ENCODE measurements around the gene MRPS14. TPM values are rescaled to one million over a fixed set of nuclear protein-coding genes. Genes with fewer than 3 reads are reported as not detected.
A peak's percentile ranks its signal among the peaks of the same experiment; 100 is the strongest.
"Not testable (repeated sequence)": the region's sequence is repeated elsewhere in the genome, so short reads cannot be mapped to it uniquely, and the experiment has no call there.

MRPS14 gene
- polyA plus RNA-seq (ENCODE audit: insufficient read length in 3 of 3), result 10 to 100 TPM; 51.2 to 55.9 (median 53.1) TPM

DNA sequence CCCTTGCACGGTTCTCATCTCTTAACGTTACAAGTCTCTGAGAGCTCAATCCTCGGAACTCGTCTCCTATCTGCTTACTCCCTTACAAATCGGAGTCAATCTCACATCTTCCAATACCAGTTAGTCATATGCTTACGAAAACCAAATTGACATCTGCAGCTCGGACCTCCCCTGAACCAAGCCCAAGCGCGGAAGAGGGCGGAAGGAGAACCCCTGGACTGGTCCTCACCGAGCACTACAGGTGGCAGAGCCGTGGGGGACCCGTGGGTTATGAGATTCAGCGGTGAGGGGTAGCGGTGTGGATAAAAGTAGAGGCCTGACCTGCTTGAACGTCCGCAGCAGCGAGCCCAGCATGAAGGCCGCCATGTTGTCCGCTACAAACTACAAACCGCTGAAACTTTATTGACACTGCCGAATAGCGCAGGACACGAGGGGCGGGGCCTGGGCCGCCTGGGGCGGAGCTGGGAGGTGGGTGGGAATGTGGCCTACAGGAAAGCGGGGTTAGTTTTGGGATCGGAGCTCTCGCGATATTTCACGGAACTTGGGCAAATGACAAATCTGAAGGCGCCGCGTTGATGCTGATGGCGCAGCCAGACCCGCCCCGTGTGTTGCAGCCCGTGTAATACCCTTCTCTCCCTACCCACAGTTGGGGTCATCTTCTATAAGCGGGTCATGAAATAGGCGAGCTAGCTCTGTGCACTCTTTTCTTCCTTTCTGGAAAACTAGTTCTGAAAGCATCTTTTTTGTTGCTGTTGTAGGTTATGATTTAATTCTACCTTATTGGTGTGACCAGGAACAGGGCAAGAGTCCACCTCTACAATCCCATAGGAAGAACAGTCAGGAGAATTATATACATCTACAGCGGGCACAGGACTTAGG lies at the start of gene MRPS14:
Gene MRPS14 (minus strand): TSS at position 383 of the 879 bp plus-strand sequence. CDS start 17 bp downstream, at position 366.
- DNase-seq (ENCODE audit: low read depth in 3 of 3, low spot score in 2 of 3), result peak; percentile 95 to 98 (median 97)

DNA sequence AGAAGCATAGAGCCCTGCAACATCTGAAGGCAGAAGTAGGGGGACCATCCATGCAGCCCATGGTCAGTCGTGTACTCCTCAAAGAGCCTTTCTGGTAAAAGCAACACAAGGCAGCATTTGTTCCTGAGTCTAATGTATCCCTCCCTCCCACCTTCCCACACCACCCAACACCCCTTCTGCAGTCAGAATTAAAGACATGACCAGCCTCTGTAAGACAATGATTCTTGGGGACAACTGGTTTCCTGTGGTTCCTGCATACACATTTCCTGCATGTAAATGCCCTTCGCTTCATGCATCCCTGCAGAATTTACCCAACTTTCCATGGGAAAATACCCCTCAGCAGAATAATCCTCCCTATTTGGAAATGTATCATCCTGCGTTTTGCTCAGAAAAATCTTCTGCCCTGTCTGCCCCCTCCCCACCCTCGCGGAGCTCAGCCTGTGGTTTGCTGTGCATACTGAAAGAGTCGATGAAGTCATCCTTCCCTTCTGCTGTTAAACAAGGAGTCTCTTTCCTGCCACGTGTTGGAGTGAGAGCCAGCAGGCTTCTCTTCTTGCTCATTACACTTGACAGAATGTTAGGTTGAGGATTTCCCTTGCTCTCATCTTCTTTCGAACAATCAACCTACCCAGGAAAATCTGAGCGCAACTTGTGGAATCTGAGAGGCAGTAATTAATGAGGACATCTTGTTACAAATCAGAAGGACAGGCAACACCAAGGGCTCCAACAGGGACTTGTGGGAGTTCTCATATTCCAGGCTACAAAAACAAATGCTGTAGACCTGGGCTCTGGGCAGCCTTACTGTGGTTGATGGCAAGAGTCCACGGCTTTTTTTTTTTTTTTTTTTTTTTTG lies 49.1 kb upstream of the MRPS14 start:
- peak; percentile 60 to 64 (median 60) for DNase-seq (ENCODE audit: low read depth in 3 of 3, low spot score in 2 of 3)

GRCh38 chr1:175071276-175071943 lies 48.2 kb upstream of the MRPS14 start:
- no peak for DNase-seq (ENCODE audit: low read depth in 3 of 3, low spot score in 2 of 3)

DNA sequence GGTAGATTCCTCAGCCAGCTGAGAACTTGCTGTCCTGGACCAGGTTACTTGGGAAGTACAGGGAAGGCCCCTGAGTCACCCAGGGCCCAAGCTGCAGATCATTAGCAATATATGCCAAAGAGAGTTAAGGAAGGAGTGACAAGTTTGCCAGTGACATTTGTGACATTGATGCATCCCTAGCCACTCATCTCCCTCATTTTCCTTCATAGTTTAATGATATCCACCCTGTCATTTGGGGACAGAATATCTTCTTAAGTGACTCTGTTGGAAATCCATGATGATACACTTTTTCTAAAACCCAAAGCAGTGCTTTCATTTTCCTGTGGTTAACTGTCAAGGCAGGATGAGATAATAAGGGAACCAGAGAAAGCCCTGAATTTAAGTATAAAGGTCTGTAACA lies 47.6 kb upstream of the MRPS14 start:
- no peak for DNase-seq (ENCODE audit: low read depth in 3 of 3, low spot score in 2 of 3)

GRCh38 chr1:175067362-175068106 lies 44.3 kb upstream of the MRPS14 start, which contains the start of gene TNN:
Gene TNN, plus strand, starts transcription at chr1:175067833. Its CDS starts 9,586 bp downstream, at chr1:175077419.
- DNase-seq (ENCODE audit: low read depth in 3 of 3, low spot score in 2 of 3), result no peak

- no peak for DNase-seq (ENCODE audit: low read depth in 3 of 3, low spot score in 2 of 3)
These were observed 39.6 kb upstream of the MRPS14 start for GRCh38 chr1:175062858-175063257.

- no peak for DNase-seq (ENCODE audit: low read depth in 3 of 3, low spot score in 2 of 3)
These were observed 39.1 kb upstream of the MRPS14 start for GRCh38 chr1:175062339-175062738.

DNA sequence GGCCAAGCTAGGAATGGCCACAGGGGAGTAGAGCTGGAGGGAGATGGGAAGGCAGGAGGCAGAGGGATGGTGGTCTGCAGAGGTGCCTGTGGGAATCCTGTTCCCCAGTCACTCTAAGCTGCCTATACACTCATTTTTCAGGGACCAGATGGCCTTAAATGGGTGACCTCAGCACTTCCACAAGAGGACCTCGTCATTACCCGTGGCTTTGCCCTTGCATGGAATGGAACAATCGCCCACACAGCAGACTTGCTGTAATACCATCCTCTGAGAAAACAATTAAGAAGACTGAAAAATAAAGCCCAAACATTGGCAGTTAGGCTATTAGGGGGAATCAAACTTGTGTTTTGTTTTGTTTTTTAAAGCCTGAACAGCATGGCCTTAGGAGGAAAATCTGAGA lies 31.5 kb upstream of the MRPS14 start:
- DNase-seq (ENCODE audit: low read depth in 3 of 3, low spot score in 2 of 3), result no peak

DNA sequence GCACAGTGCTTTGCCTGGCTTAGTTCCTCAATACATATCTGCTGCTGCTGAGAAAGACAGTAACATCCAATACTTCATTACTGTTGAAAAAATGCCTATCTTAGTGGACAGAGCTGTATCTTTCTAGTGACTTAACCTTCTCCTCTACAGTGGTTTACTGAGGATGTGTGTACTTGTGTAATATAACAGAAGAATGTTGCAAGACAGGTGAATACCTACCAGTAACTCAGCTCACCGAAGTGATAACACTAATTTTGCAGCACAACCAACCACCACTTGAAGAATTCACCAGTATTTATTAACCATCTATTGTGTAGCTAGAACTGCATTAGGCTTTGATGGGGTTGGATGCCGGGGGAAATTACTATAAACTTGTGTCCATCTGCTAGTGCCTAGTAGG lies 27.8 kb upstream of the MRPS14 start:
- no peak for DNase-seq (ENCODE audit: low read depth in 3 of 3, low spot score in 2 of 3)

DNA sequence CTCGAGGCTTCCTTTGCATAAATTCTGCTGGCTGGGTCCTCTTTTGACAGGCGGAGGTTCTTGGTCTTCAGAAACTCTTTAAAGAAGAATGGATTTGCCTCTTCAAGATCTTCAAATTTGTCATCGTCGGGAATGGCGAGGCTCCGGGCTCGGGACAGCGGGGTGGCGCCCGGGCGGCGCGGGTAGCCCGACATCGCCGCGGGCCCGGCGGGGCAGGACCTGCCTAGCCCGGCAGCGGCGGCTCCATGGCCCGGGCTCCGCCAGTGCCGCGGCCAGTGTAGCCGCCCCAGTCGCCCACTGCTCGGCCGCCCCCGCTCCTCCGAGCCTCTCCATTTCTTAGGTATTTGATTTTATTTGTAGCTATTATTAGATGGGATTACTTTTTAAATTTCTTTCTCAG lies 22.3 kb upstream of the MRPS14 start:
- no peak for DNase-seq (ENCODE audit: low read depth in 3 of 3, low spot score in 2 of 3)

DNA sequence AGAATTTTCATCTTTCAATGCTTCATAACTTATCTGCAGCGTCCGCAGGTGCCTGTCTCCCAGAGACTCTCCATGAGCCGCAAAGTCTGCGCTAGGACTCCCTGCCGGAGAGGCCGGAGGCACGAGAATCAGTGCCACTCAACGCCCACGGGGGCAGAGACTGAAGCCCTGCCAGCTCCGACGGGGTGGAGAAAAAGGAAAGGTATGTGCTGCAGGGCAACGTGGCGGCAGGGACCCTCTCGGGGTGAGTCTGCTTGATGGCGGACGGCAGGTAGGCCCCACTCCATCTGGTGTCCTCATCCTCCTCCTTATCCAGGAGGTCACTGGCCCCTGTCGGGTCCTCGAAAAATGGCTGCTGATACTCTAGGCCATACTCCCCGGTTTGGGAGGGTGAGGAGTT lies 21.9 kb upstream of the MRPS14 start:
- DNase-seq (ENCODE audit: low read depth in 3 of 3, low spot score in 2 of 3), result no peak

- DNase-seq (ENCODE audit: low read depth in 3 of 3, low spot score in 2 of 3), result not testable (repeated sequence)
These were observed 21.4 kb upstream of the MRPS14 start for GRCh38 chr1:175044591-175044990.

DNA sequence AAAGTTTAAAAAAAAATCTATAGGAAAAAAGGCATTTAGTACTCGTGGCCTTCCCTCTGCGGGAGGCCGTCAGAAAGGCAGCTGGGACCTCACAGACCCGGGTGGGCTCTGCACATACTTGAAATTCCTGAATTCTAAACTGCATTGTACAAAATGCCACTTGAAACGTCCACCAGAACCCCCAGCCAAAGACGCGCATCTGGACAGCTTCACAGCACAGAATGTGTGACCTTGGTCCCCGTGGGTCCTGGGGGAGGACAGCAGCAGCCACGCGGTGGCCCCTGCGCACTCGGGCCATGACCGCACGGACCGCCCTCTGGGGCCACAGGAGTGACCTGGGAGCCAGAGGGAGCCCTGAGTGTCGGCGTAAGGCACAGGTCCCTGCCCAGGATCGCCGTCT lies 20.6 kb upstream of the MRPS14 start:
- DNase-seq (ENCODE audit: low read depth in 3 of 3, low spot score in 2 of 3), result no peak

- DNase-seq (ENCODE audit: low read depth in 3 of 3, low spot score in 2 of 3), result no peak
These were observed 19.4 kb upstream of the MRPS14 start for GRCh38 chr1:175042650-175043049.

- DNase-seq (ENCODE audit: low read depth in 3 of 3, low spot score in 2 of 3), result no peak
These were observed 17.2 kb upstream of the MRPS14 start for GRCh38 chr1:175040324-175040879.

- no peak for DNase-seq (ENCODE audit: low read depth in 3 of 3, low spot score in 2 of 3)
These were observed 14.2 kb upstream of the MRPS14 start for GRCh38 chr1:175037416-175037815.

GRCh38 chr1:175036476-175036875 lies 13.3 kb upstream of the MRPS14 start:
- no peak for DNase-seq (ENCODE audit: low read depth in 3 of 3, low spot score in 2 of 3)

DNA sequence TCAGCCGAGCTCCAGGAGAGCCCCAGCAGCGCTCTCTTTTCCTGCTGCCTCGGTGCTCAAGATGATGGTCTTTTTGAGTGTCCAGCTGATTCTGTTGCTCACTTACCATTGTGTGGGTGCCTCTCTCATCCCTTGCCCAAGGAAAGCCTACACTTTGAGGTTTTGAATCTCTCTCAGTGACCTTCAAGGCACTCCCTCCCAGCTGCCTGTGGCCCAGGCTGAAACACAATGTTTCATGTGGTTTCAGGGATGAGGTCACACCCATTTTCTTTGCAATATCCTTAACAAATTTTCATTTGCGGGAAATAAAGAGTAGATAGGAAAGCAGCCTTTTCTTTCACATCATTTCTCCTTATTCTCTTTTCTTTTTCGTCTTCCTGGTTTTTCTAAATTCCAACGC lies 12.6 kb upstream of the MRPS14 start:
- DNase-seq (ENCODE audit: low read depth in 3 of 3, low spot score in 2 of 3), result no peak

DNA sequence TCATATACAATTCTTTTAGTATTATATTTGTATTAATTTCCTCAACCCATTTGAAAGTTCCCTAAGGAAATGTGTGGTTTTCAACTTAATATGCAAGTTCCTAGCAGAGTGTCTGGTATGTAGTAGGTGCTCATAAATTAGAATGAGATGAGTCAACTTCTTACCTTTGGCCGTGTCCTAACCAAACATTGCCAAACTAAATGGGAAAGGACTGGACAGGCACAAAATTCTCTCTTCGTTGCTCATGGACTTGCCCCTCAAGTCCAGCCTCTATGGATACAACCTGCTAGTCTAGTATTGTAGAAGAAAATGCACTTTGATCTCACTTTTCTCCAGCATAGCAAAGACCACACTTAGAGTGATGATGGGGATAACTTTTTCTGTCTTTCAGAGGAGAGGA lies 11.6 kb upstream of the MRPS14 start:
- DNase-seq (ENCODE audit: low read depth in 3 of 3, low spot score in 2 of 3), result no peak

GRCh38 chr1:175033953-175034352 lies 10.7 kb upstream of the MRPS14 start:
- no peak for DNase-seq (ENCODE audit: low read depth in 3 of 3, low spot score in 2 of 3)
